Liver (tissue), 9 donors: ENCODE measurements around the gene CALML3. TPM values are rescaled to one million over a fixed set of nuclear protein-coding genes. Genes with fewer than 3 reads are reported as not detected.
A peak's percentile ranks its signal among the peaks of the same experiment; 100 is the strongest.

Experiments
- DNase-seq: peaks from one replicate; pipeline ENCODE4 v3.0.0-alpha.2; 2017; ENCODE audit warnings: low spot score
- H3K27ac ChIP-seq, 2 donors: one replicate each; pipeline ENCODE4 v1.7.0; 2013; ENCODE audit warnings: inconsistent platforms in 2 of 2, low read length in 2 of 2, control low read depth in 1 of 2, low read depth in 1 of 2, mild to moderate bottlenecking in 1 of 2
- H3K27me3 ChIP-seq, 4 donors: one replicate each; pipeline versions ENCODE4 v1.6.1 to v1.7.0; 2013; ENCODE audit warnings: low read length in 3 of 4, inconsistent platforms in 1 of 4, mild to moderate bottlenecking in 1 of 4, moderate library complexity in 1 of 4; ENCODE audit not compliant: control insufficient read depth in 4 of 4, insufficient read depth in 4 of 4
- H3K36me3 ChIP-seq, 4 donors: one replicate each; pipeline versions ENCODE4 v1.6.1 to v1.7.0; 2013; ENCODE audit warnings: low read length in 3 of 4, mild to moderate bottlenecking in 3 of 4, low read depth in 1 of 4, moderate library complexity in 1 of 4; ENCODE audit not compliant: control insufficient read depth in 4 of 4, insufficient read depth in 3 of 4
- H3K4me1 ChIP-seq, 4 donors: one replicate each; pipeline versions ENCODE4 v1.6.1 to v1.7.0; 2013; ENCODE audit warnings: low read length in 3 of 4, mild to moderate bottlenecking in 3 of 4, moderate library complexity in 1 of 4; ENCODE audit not compliant: control insufficient read depth in 4 of 4, insufficient read depth in 4 of 4
- H3K4me3 ChIP-seq, 3 donors: one replicate each; pipeline versions ENCODE4 v1.6.1 to v1.7.0; 2013; ENCODE audit warnings: low read length in 3 of 3, control low read depth in 1 of 3, low read depth in 1 of 3, mild to moderate bottlenecking in 1 of 3
- H3K9ac ChIP-seq, 2 donors: one replicate each; pipeline ENCODE4 v1.7.0; 2013; ENCODE audit warnings: low read length in 2 of 2, mild to moderate bottlenecking in 2 of 2, moderate library complexity in 2 of 2, control low read depth in 1 of 2, low read depth in 1 of 2
- H3K9me3 ChIP-seq, 4 donors: one replicate each; pipeline versions ENCODE4 v1.6.1 to v1.7.0; 2013; ENCODE audit warnings: low read length in 3 of 4; ENCODE audit not compliant: control insufficient read depth in 4 of 4
- EGR1 ChIP-seq, 2 donors: IDR thresholded peaks; 2 replicates each; pipeline ENCODE4 v1.6.1; 2016 to 2018; ENCODE audit warnings: antibody characterized with exemption in 2 of 2, low read depth in 2 of 2
- FOXA1 ChIP-seq: IDR thresholded peaks from 2 replicates; pipeline ENCODE4 v1.6.1; 2016; ENCODE audit warnings: antibody characterized with exemption
- GABPA ChIP-seq, 2 donors: IDR thresholded peaks in 1 of 2; conservative IDR thresholded peaks in 1 of 2; 2 replicates each; pipeline ENCODE4 v1.6.1; 2016; ENCODE audit warnings: antibody characterized with exemption in 2 of 2, mild to moderate bottlenecking in 1 of 2, moderate library complexity in 1 of 2
- HNF4A ChIP-seq, 2 donors: conservative IDR thresholded peaks; 2 replicates each; pipeline ENCODE4 v1.6.1; 2016; ENCODE audit warnings: antibody characterized with exemption in 2 of 2, mild to moderate bottlenecking in 2 of 2
- HNF4G ChIP-seq: IDR thresholded peaks from 2 replicates; pipeline ENCODE4 v1.6.1; 2016; ENCODE audit warnings: antibody characterized with exemption
- JUND ChIP-seq, 2 donors: IDR thresholded peaks; 2 replicates each; pipeline ENCODE4 v1.6.1; 2016; ENCODE audit warnings: antibody characterized with exemption in 2 of 2
- MAX ChIP-seq: IDR thresholded peaks from 2 replicates; pipeline ENCODE4 v1.6.1; 2016; ENCODE audit warnings: antibody characterized with exemption
- NR2F2 ChIP-seq: IDR thresholded peaks from 2 replicates; pipeline ENCODE4 v1.6.1; 2016; ENCODE audit warnings: antibody characterized with exemption
- RAD21 ChIP-seq, 2 donors: IDR thresholded peaks; 2 replicates each; pipeline ENCODE4 v1.6.1; 2016; ENCODE audit warnings: antibody characterized with exemption in 2 of 2, mild to moderate bottlenecking in 2 of 2
- REST ChIP-seq: IDR thresholded peaks from 2 replicates; pipeline ENCODE4 v1.6.1; 2016; ENCODE audit warnings: antibody characterized with exemption, mild to moderate bottlenecking
- SP1 ChIP-seq: IDR thresholded peaks from 2 replicates; pipeline ENCODE4 v1.6.1; 2018; ENCODE audit warnings: antibody characterized with exemption, mild to moderate bottlenecking
- TAF1 ChIP-seq: conservative IDR thresholded peaks from 2 replicates; pipeline ENCODE4 v1.6.1; 2016; ENCODE audit warnings: antibody characterized with exemption, mild to moderate bottlenecking
- YY1 ChIP-seq: IDR thresholded peaks from 2 replicates; pipeline ENCODE4 v1.6.1; 2016; ENCODE audit warnings: antibody characterized with exemption, mild to moderate bottlenecking
- WGBS: extraction: QIAGEN DNeasy Blood & Tissue Kit; methylation state at CpG from one replicate; pipeline ENCODE4 v1.1.7; 2013; 5-methylcytosine and 5-hydroxymethylcytosine counted together
- polyA plus RNA-seq, 2 donors: library from polyadenylated mRNA; stranded (reverse) in 1 of 2; unstranded in 1 of 2; fragments of 200-250 nt in 1 of 2; fragments of >200 nt in 1 of 2; fragmentation: Nextera tagmentation in 1 of 2; extraction: Ambion mirVana in 1 of 2; gene quantifications; one replicate each; pipeline versions ENCODE4 v1.2.1 to v1.2.3, GENCODE V29; 2013 to 2015
- total RNA-seq, 2 donors: library from RNA; depleted of rRNA; stranded (reverse); fragments of >200 nt; gene quantifications; one replicate each; pipeline ENCODE4 v1.2.3, GENCODE V29; 2014
- TF ChIP-seq, protein P1 (sequence below): IDR thresholded peaks from 2 replicates; pipeline ENCODE4 v1.6.1; 2016; ENCODE audit warnings: antibody characterized with exemption
- TF ChIP-seq, protein P2 (sequence below): IDR thresholded peaks from 2 replicates; pipeline ENCODE4 v1.6.1; 2016; ENCODE audit warnings: antibody characterized with exemption
- TF ChIP-seq, protein P3 (sequence below): fragments of 150-350 bp; IDR thresholded peaks from 2 replicates; pipeline ENCODE4 v1.5.1; 2017; ENCODE audit warnings: improper control_type of control experiment, low read depth, low read length; ENCODE audit not compliant: missing input control
- donor health status: healthy.
- donor health status: healthy.
- donor health status: healthy.
- donor health status: healthy.
- donor health status: healthy.

Gene CALML3
- total and polyA plus RNA-seq, 4 donors, result not detected

GRCh38 chr10:5575144-5575481 is 50.4 kb downstream of the CALML3 start:
- H3K4me1 ChIP-seq, result peaks cover 2 to 46% (median 34%) of the 10 kb centered on the region in 4 donors
- no peak overlapping the region for H3K9ac ChIP-seq
- peak overlapping the region; percentile 17 to 69 for H3K27ac ChIP-seq
- DNase-seq, result no peak
- TF ChIP-seq SP1, result no peak
- no peak for TF ChIP-seq NR2F2
- TF ChIP-seq REST, result no peak
- TF ChIP-seq, protein P1, sequence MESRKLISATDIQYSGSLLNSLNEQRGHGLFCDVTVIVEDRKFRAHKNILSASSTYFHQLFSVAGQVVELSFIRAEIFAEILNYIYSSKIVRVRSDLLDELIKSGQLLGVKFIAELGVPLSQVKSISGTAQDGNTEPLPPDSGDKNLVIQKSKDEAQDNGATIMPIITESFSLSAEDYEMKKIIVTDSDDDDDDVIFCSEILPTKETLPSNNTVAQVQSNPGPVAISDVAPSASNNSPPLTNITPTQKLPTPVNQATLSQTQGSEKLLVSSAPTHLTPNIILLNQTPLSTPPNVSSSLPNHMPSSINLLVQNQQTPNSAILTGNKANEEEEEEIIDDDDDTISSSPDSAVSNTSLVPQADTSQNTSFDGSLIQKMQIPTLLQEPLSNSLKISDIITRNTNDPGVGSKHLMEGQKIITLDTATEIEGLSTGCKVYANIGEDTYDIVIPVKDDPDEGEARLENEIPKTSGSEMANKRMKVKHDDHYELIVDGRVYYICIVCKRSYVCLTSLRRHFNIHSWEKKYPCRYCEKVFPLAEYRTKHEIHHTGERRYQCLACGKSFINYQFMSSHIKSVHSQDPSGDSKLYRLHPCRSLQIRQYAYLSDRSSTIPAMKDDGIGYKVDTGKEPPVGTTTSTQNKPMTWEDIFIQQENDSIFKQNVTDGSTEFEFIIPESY, result no peak
- no peak for TF ChIP-seq EGR1 (IDR thresholded peaks at IDR 0.05; ENCODE audit: low read depth in 2 of 2)
- TF ChIP-seq, protein P2, sequence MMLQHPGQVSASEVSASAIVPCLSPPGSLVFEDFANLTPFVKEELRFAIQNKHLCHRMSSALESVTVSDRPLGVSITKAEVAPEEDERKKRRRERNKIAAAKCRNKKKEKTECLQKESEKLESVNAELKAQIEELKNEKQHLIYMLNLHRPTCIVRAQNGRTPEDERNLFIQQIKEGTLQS, result no peak
- no peak for TF ChIP-seq GABPA (IDR thresholded peaks at IDR 0.05 in 1 of 2, conservative IDR thresholded peaks at IDR 0.05 in 1 of 2)
- TF ChIP-seq YY1, result no peak
- TF ChIP-seq HNF4G, result no peak
- TF ChIP-seq MAX, result no peak
- no peak for TF ChIP-seq RAD21 (IDR thresholded peaks at IDR 0.05)
- no peak for TF ChIP-seq HNF4A (conservative IDR thresholded peaks at IDR 0.05)
- TF ChIP-seq FOXA1, result no peak
- TF ChIP-seq, protein P3, sequence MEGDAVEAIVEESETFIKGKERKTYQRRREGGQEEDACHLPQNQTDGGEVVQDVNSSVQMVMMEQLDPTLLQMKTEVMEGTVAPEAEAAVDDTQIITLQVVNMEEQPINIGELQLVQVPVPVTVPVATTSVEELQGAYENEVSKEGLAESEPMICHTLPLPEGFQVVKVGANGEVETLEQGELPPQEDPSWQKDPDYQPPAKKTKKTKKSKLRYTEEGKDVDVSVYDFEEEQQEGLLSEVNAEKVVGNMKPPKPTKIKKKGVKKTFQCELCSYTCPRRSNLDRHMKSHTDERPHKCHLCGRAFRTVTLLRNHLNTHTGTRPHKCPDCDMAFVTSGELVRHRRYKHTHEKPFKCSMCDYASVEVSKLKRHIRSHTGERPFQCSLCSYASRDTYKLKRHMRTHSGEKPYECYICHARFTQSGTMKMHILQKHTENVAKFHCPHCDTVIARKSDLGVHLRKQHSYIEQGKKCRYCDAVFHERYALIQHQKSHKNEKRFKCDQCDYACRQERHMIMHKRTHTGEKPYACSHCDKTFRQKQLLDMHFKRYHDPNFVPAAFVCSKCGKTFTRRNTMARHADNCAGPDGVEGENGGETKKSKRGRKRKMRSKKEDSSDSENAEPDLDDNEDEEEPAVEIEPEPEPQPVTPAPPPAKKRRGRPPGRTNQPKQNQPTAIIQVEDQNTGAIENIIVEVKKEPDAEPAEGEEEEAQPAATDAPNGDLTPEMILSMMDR, result no peak
- no peak for TF ChIP-seq JUND (IDR thresholded peaks at IDR 0.05)
- TF ChIP-seq TAF1, result no peak
- H3K27me3 ChIP-seq, result no peaks in the 10 kb centered on the region
- no peak overlapping the region for H3K4me3 ChIP-seq
- WGBS, result 79% methylated on average over 9 of the region's 9 CpGs
- no peaks in the 10 kb centered on the region for H3K9me3 ChIP-seq
- H3K36me3 ChIP-seq, result no peaks in the 10 kb centered on the region
